ENCODE measurements around the gene MARK2.

DNA sequence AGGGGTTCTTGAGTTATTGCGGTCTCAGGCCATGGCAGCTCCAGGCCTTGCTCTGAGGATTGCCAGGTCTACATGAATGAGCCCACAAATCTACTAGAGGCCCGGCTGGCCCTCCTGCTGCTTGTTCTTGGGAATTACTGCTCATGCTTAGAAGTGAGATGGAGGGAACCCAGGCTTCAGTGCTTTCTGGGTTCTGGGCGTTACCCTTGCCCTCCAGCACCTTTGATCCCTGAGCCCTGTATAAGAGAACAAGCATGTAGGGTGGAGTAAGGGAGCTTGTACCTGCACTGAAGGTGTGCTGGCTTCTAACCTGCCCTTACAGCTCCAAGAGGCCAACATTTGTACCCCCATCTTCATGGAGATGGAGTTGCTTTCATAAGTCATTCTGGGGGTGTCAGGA lies 103.9 kb downstream of the MARK2 start:
- TF ChIP-seq, protein P1, sequence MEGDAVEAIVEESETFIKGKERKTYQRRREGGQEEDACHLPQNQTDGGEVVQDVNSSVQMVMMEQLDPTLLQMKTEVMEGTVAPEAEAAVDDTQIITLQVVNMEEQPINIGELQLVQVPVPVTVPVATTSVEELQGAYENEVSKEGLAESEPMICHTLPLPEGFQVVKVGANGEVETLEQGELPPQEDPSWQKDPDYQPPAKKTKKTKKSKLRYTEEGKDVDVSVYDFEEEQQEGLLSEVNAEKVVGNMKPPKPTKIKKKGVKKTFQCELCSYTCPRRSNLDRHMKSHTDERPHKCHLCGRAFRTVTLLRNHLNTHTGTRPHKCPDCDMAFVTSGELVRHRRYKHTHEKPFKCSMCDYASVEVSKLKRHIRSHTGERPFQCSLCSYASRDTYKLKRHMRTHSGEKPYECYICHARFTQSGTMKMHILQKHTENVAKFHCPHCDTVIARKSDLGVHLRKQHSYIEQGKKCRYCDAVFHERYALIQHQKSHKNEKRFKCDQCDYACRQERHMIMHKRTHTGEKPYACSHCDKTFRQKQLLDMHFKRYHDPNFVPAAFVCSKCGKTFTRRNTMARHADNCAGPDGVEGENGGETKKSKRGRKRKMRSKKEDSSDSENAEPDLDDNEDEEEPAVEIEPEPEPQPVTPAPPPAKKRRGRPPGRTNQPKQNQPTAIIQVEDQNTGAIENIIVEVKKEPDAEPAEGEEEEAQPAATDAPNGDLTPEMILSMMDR (IDR thresholded peaks at IDR 0.05) = no peak
- no peak for TF ChIP-seq POLR2A (IDR thresholded peaks at IDR 0.05)

All from body of pancreas (tissue), 4 donors.